Mesothelial cell of epicardium (in vitro differentiated cells): ENCODE results near the gene CCDC71L. TPM values are rescaled to one million over a fixed set of nuclear protein-coding genes. Genes with fewer than 3 reads are reported as not detected.

ENCODE experiments used
- DNase-seq, 2 experiments: peaks; one replicate each; pipeline ENCODE4 v3.0.0; 2021; ENCODE audit warnings: low spot score in 2 of 2; ENCODE audit not compliant: unreplicated experiment in 2 of 2
- H3K27ac Mint-ChIP-seq: 2 replicates; pipeline ENCODE4 v1.8.0; 2021; ENCODE audit warnings: mixed read lengths
- H3K27me3 Mint-ChIP-seq: 2 replicates; pipeline ENCODE4 v1.8.0; 2021; ENCODE audit warnings: low read depth, mixed read lengths
- H3K36me3 Mint-ChIP-seq: 2 replicates; pipeline ENCODE4 v1.8.0; 2021; ENCODE audit warnings: mixed read lengths
- H3K4me1 Mint-ChIP-seq: 2 replicates; pipeline ENCODE4 v1.8.0; 2021; ENCODE audit warnings: mixed read lengths
- H3K4me3 Mint-ChIP-seq: 2 replicates; pipeline ENCODE4 v1.8.0; 2021; ENCODE audit warnings: mild to moderate bottlenecking, moderate library complexity, mixed read lengths
- H3K9me3 Mint-ChIP-seq: 2 replicates; pipeline ENCODE4 v1.8.0; 2021; ENCODE audit warnings: mixed read lengths
- total RNA-seq: library from RNA; stranded (reverse); gene quantifications from 3 replicates; pipeline ENCODE4 v1.2.1, GENCODE V29; 2021
- TF ChIP-seq, protein P1 (sequence below): fragments of 200-600 bp; sonication (generic); IDR thresholded peaks from one replicate; pipeline ENCODE4 v1.5.0; 2021; ENCODE audit warnings: antibody characterized with exemption; ENCODE audit not compliant: unreplicated experiment

Gene CCDC71L
- total RNA-seq, 1 donor from 2014 or later, result 22.5 TPM

- Mint-ChIP-seq H3K27me3 (no peaks in the 10 kb centered on the region), H3K27ac (peak overlapping the region; percentile 89), H3K9me3 (no peaks in the 10 kb centered on the region), H3K4me1 (peaks cover 26% of the 10 kb centered on the region), H3K4me3 (peak overlapping the region; percentile 88), H3K36me3 (no peaks in the 10 kb centered on the region)
- no peak for DNase-seq
- TF ChIP-seq, protein P1, sequence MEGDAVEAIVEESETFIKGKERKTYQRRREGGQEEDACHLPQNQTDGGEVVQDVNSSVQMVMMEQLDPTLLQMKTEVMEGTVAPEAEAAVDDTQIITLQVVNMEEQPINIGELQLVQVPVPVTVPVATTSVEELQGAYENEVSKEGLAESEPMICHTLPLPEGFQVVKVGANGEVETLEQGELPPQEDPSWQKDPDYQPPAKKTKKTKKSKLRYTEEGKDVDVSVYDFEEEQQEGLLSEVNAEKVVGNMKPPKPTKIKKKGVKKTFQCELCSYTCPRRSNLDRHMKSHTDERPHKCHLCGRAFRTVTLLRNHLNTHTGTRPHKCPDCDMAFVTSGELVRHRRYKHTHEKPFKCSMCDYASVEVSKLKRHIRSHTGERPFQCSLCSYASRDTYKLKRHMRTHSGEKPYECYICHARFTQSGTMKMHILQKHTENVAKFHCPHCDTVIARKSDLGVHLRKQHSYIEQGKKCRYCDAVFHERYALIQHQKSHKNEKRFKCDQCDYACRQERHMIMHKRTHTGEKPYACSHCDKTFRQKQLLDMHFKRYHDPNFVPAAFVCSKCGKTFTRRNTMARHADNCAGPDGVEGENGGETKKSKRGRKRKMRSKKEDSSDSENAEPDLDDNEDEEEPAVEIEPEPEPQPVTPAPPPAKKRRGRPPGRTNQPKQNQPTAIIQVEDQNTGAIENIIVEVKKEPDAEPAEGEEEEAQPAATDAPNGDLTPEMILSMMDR, result no peak
Measured at GRCh38 chr7:106659166-106659962, 1.6 kb downstream of the CCDC71L start.

DNA sequence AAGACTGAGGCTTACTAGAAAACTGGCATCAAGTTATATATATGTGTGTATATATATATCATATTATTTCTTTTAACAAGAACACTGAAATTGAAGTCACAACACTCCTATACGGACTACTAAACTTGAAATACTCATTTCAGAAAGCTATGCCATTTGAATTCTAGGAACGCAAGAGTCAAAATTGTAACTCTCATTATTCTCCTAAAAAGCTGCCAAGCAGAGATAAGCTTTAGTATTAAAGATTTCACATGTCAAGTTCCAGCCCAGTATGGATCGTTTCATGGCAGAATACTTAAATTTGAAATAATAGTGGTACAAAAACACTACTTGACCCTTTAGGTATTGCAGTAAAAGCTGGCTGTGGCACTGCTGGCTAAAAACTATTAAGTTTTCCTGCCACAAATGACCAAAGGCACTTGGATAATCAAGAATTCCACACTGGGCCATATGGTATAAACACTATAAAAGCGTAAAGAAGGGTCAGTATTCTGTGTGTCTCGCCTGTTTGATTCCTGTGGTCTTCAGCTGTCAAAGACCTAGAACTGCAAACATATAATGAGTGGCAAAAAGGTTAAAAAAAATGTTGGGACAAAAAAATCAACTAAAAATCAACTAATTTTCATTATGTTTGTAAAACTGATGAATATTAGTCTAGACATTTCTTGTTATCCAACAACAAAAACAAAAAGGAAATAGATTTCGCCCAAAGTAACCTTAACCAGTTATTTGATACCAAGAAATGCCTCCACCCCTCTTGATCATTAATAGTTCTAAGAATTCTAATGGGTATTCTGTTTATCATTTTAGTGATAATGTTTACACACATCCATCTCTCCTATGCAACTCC is 2.4 kb downstream of the CCDC71L start:
- Mint-ChIP-seq H3K4me1 (peaks cover 26% of the 10 kb centered on the region), H3K9me3 (no peaks in the 10 kb centered on the region), H3K36me3 (no peaks in the 10 kb centered on the region), H3K4me3 (peak overlapping the region; percentile 88), H3K27me3 (no peaks in the 10 kb centered on the region), H3K27ac (peak overlapping the region; percentile 60)
- TF ChIP-seq, protein P1, result no peak
- DNase-seq, result no peak

- H3K36me3 Mint-ChIP-seq, result no peaks in the 10 kb centered on the region
- no peaks in the 10 kb centered on the region for H3K9me3 Mint-ChIP-seq
- peaks cover 26% of the 10 kb centered on the region for H3K4me1 Mint-ChIP-seq
- H3K27me3 Mint-ChIP-seq, result no peaks in the 10 kb centered on the region
- H3K27ac Mint-ChIP-seq, result peak overlapping the region; percentile 50
- no peak for DNase-seq
- no peak overlapping the region for H3K4me3 Mint-ChIP-seq
- TF ChIP-seq, protein P1, result no peak
Measured at GRCh38 chr7:106657085-106657991, 3.6 kb downstream of the CCDC71L start.

GRCh38 chr7:106655703-106656498 is 5.1 kb downstream of the CCDC71L start:
- TF ChIP-seq, protein P1, result no peak
- H3K36me3 Mint-ChIP-seq, result no peaks in the 10 kb centered on the region
- no peak overlapping the region for H3K27ac Mint-ChIP-seq
- H3K9me3 Mint-ChIP-seq, result no peaks in the 10 kb centered on the region
- H3K4me3 Mint-ChIP-seq, result no peak overlapping the region
- H3K27me3 Mint-ChIP-seq, result no peaks in the 10 kb centered on the region
- peaks cover 26% of the 10 kb centered on the region for H3K4me1 Mint-ChIP-seq
- DNase-seq, result no peak
